Measurements from ENCODE around the gene ZNF69.
A peak's percentile ranks its signal among the peaks of the same experiment; 100 is the strongest.
"Not testable (repeated sequence)": the region's sequence is repeated elsewhere in the genome, so short reads cannot be mapped to it uniquely, and the experiment has no call there.

Gene ZNF69

DNA sequence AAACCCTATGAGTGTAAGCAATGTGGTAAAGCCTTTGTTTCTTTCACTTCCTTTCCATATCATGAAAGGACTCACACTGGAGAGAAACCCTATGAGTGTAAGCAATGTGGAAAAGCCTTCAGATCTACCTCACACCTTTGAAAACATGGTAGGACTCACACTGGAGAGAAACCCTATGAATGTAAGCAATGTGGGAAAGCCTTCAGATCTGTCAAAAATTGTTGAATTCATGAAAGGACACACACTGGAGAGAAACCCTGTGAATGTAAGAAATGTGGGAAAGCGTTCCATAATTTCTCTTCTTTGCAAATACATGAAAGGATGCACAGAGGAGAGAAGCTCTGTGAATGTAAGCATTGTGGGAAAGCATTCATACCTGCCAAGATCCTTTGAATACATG lies 24.4 kb downstream of the ZNF69 start:
- not testable (repeated sequence) for H2AK5ac ChIP-seq (ENCODE audit: low read length, severe bottlenecking); H2AFZ ChIP-seq (ENCODE audit: low read depth, low read length); H2BK120ac ChIP-seq (ENCODE audit: low read depth, low read length); H3K14ac ChIP-seq (ENCODE audit: low read length in 2 of 2); H3K79me1 ChIP-seq (replicated peaks; ENCODE audit: low read length, poor library complexity, severe bottlenecking); H4K91ac ChIP-seq (ENCODE audit: low read length); H3K4me2 ChIP-seq (ENCODE audit: low read length, poor library complexity, severe bottlenecking); H2BK5ac ChIP-seq (ENCODE audit: low read depth, low read length, poor library complexity, severe bottlenecking); H4K8ac ChIP-seq (ENCODE audit: low read length); H3K9ac ChIP-seq (ENCODE audit: low read length); H3K4me1 ChIP-seq (ENCODE audit: control insufficient read depth, insufficient read depth, low read depth, low read length); H3K23ac ChIP-seq (ENCODE audit: low read length in 2 of 2); H3K27me3 ChIP-seq (ENCODE audit: control insufficient read depth in 1 of 2, insufficient read depth in 1 of 2, low read length in 2 of 2); H2BK12ac ChIP-seq (ENCODE audit: low read length in 2 of 2); H3K27ac ChIP-seq (ENCODE audit: low read length, poor library complexity, severe bottlenecking); H3K4ac ChIP-seq (ENCODE audit: low read depth in 1 of 2, low read length in 2 of 2); DNase-seq; H3K4me3 ChIP-seq (ENCODE audit: insufficient read depth in 1 of 2, low read depth in 1 of 2, low read length in 2 of 2); H2BK15ac ChIP-seq (ENCODE audit: low read depth, poor library complexity, severe bottlenecking); H3K18ac ChIP-seq (ENCODE audit: low read depth in 1 of 2, low read length in 2 of 2)
- WGBS = no CpG with 5 or more reads among the region's 1 CpG
- Histone ChIP-seq H3K36me3 (ENCODE audit: control insufficient read depth in 1 of 2, insufficient read depth in 2 of 2, low read depth in 1 of 2, low read length in 2 of 2) (peaks cover 0 to 18% of the 10 kb centered on the region in 2 experiments), H3K9me3 (ENCODE audit: control insufficient read depth, low read length) (peaks cover 26% of the 10 kb centered on the region)

DNA sequence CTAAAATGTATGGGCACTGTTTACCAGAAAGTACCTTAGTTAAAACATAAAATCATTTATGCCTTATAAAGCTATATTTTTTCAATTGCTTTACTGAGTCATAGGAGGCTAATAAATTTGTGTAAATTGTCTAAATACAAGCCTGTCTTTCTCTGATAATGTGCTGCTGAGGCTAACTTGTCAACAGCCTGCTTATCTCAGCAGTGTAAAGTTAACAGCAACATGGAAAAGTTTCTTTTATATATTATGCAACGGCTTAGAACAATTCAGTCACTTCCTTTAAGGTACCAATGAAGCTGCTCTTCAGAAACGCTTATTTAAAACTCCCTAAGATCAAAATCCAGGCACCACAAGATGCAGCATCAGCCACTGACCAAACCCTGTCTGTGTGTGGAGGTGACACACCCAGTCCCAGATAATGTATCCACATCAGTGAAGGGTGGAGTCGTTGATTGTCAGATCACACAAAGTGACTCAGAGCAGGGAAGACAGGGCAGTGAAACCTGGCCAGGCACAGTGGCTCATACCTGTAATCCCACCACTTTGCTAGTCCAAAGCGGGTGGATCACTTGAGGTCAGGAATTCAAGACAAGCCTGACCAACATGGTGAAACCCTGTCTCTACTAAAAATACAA lies 27.0 kb downstream of the ZNF69 start:
- H4K91ac ChIP-seq (ENCODE audit: low read length); H3K79me1 ChIP-seq (replicated peaks; ENCODE audit: low read length, poor library complexity, severe bottlenecking); H2BK15ac ChIP-seq (ENCODE audit: low read depth, poor library complexity, severe bottlenecking); H4K8ac ChIP-seq (ENCODE audit: low read length); H3K4me2 ChIP-seq (ENCODE audit: low read length, poor library complexity, severe bottlenecking); H2BK120ac ChIP-seq (ENCODE audit: low read depth, low read length); H2BK5ac ChIP-seq (ENCODE audit: low read depth, low read length, poor library complexity, severe bottlenecking); DNase-seq; H3K9ac ChIP-seq (ENCODE audit: low read length); H2AFZ ChIP-seq (ENCODE audit: low read depth, low read length); H3K27me3 ChIP-seq (ENCODE audit: control insufficient read depth in 1 of 2, insufficient read depth in 1 of 2, low read length in 2 of 2); H2AK5ac ChIP-seq (ENCODE audit: low read length, severe bottlenecking); H3K14ac ChIP-seq (ENCODE audit: low read length in 2 of 2); H2BK12ac ChIP-seq (ENCODE audit: low read length in 2 of 2); H3K4ac ChIP-seq (ENCODE audit: low read depth in 1 of 2, low read length in 2 of 2); H3K18ac ChIP-seq (ENCODE audit: low read depth in 1 of 2, low read length in 2 of 2); H3K4me3 ChIP-seq (ENCODE audit: insufficient read depth in 1 of 2, low read depth in 1 of 2, low read length in 2 of 2); H3K4me1 ChIP-seq (ENCODE audit: control insufficient read depth, insufficient read depth, low read depth, low read length); H3K23ac ChIP-seq (ENCODE audit: low read length in 2 of 2); H3K27ac ChIP-seq (ENCODE audit: low read length, poor library complexity, severe bottlenecking): not testable (repeated sequence)
- peaks cover 26% of the 10 kb centered on the region for H3K9me3 ChIP-seq (ENCODE audit: control insufficient read depth, low read length)
- 93% methylated on average over 4 of the region's 4 CpGs for WGBS
- H3K36me3 ChIP-seq (ENCODE audit: control insufficient read depth in 1 of 2, insufficient read depth in 2 of 2, low read depth in 1 of 2, low read length in 2 of 2) = peaks cover 0 to 21% of the 10 kb centered on the region in 2 experiments

- Histone ChIP-seq H4K91ac (ENCODE audit: low read length) (no peak overlapping the region), H3K4me3 (ENCODE audit: insufficient read depth in 1 of 2, low read depth in 1 of 2, low read length in 2 of 2) (no peak overlapping the region), H2AK5ac (ENCODE audit: low read length, severe bottlenecking) (no peak overlapping the region), H2BK5ac (ENCODE audit: low read depth, low read length, poor library complexity, severe bottlenecking) (no peak overlapping the region), H2BK120ac (ENCODE audit: low read depth, low read length) (no peak overlapping the region), H2BK15ac (ENCODE audit: low read depth, poor library complexity, severe bottlenecking) (no peak overlapping the region), H3K14ac (ENCODE audit: low read length in 2 of 2) (no peak overlapping the region), H3K23ac (ENCODE audit: low read length in 2 of 2) (no peak overlapping the region), H4K8ac (ENCODE audit: low read length) (no peak overlapping the region), H2AFZ (ENCODE audit: low read depth, low read length) (no peak overlapping the region), H3K9ac (ENCODE audit: low read length) (no peak overlapping the region), H3K36me3 (ENCODE audit: control insufficient read depth in 1 of 2, insufficient read depth in 2 of 2, low read depth in 1 of 2, low read length in 2 of 2) (peaks cover 0 to 5% of the 10 kb centered on the region in 2 experiments), H3K4me2 (ENCODE audit: low read length, poor library complexity, severe bottlenecking) (no peak overlapping the region), H3K4ac (ENCODE audit: low read depth in 1 of 2, low read length in 2 of 2) (no peak overlapping the region), H3K18ac (ENCODE audit: low read depth in 1 of 2, low read length in 2 of 2) (no peak overlapping the region), H3K4me1 (ENCODE audit: control insufficient read depth, insufficient read depth, low read depth, low read length) (peaks cover 5% of the 10 kb centered on the region), H3K9me3 (ENCODE audit: control insufficient read depth, low read length) (no peaks in the 10 kb centered on the region), H3K79me1 (replicated peaks; ENCODE audit: low read length, poor library complexity, severe bottlenecking) (peaks cover 4% of the 10 kb centered on the region), H3K27me3 (ENCODE audit: control insufficient read depth in 1 of 2, insufficient read depth in 1 of 2, low read length in 2 of 2) (no peaks in the 10 kb centered on the region), H3K27ac (ENCODE audit: low read length, poor library complexity, severe bottlenecking) (no peak overlapping the region), H2BK12ac (ENCODE audit: low read length in 2 of 2) (no peak overlapping the region)
- DNase-seq = no peak
- 79% methylated on average over 2 of the region's 6 CpGs for WGBS
Measured at GRCh38 chr19:11921852-11922495, 34.4 kb downstream of the ZNF69 start.

DNA sequence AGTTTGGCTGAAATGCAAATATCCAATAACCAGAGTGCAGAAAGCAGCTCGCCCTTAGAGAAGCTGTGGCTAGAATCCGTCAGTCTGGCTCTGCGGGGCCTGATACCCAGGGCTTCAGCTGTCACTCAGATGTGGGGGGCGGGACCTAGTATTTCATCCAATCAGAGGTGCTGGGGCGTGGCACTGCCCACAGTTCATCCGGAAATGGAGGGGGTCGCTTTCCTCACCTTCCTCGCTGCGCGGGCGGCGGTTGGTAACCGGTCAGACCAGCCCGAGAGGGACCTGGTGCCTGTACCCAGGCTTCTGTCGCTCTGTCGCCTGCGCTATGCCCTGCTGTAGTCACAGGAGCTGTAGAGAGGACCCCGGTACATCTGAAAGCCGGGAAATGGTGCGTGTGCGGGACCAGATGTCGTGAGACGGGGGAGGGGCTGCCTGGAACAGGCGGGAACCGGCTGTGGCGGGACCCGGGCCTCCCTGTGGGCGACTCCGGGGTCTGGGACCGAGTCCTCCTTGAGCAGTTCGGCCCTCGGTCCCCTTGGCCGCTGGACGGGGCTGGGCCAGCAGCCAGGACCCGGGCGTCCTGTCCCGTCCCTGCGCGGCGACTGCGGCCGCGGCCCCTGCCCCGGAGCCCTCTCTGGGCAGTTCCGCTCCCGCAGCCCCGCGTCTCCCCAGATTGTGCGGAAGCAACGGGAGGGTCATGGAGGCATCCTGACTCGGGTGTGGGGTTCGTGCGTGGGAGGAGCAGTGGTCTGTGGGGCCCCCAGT lies 37.5 kb downstream of the ZNF69 start, which contains the start of gene ZNF700:
ZNF700 (plus strand) TSS at position 222 of the 765 bp plus-strand sequence; CDS start at position 326, 104 bp downstream.
- H2AK5ac ChIP-seq (ENCODE audit: low read length, severe bottlenecking) = no peak within 1 kb of the TSS
- H2BK120ac ChIP-seq (ENCODE audit: low read depth, low read length) = peak within 1 kb of the TSS; percentile 89
- peak within 1 kb of the TSS; percentile 83 for H4K91ac ChIP-seq (ENCODE audit: low read length)
- peak within 1 kb of the TSS; percentile 75 for H3K4me2 ChIP-seq (ENCODE audit: low read length, poor library complexity, severe bottlenecking)
- H3K23ac ChIP-seq (ENCODE audit: low read length in 2 of 2) = peak within 1 kb of the TSS in 1 of 2 experiments; percentile 11
- H2BK5ac ChIP-seq (ENCODE audit: low read depth, low read length, poor library complexity, severe bottlenecking) = peak within 1 kb of the TSS; percentile 97
- WGBS = under 1% methylated on average over 40 of the region's 53 CpGs
- peak within 1 kb of the TSS; percentile 97 for H2BK15ac ChIP-seq (ENCODE audit: low read depth, poor library complexity, severe bottlenecking)
- peaks cover 5% of the 10 kb centered on the region for H3K4me1 ChIP-seq (ENCODE audit: control insufficient read depth, insufficient read depth, low read depth, low read length)
- H3K4ac ChIP-seq (ENCODE audit: low read depth in 1 of 2, low read length in 2 of 2) = peak within 1 kb of the TSS; percentile 69 to 89
- H3K14ac ChIP-seq (ENCODE audit: low read length in 2 of 2) = peak within 1 kb of the TSS; percentile 58 to 77
- peak within 1 kb of the TSS in 1 of 2 experiments; percentile 78 for H2BK12ac ChIP-seq (ENCODE audit: low read length in 2 of 2)
- H3K9me3 ChIP-seq (ENCODE audit: control insufficient read depth, low read length) = peaks cover under 1% of the 10 kb centered on the region
- DNase-seq = peak; percentile 93
- H3K18ac ChIP-seq (ENCODE audit: low read depth in 1 of 2, low read length in 2 of 2) = peak within 1 kb of the TSS; percentile 94 to 95
- H2AFZ ChIP-seq (ENCODE audit: low read depth, low read length) = peak within 1 kb of the TSS; percentile 89
- peak within 1 kb of the TSS; percentile 88 for H4K8ac ChIP-seq (ENCODE audit: low read length)
- H3K9ac ChIP-seq (ENCODE audit: low read length) = peak within 1 kb of the TSS; percentile 93
- H3K27me3 ChIP-seq (ENCODE audit: control insufficient read depth in 1 of 2, insufficient read depth in 1 of 2, low read length in 2 of 2) = no peaks in the 10 kb centered on the region
- peaks cover 6 to 14% of the 10 kb centered on the region in 2 experiments for H3K36me3 ChIP-seq (ENCODE audit: control insufficient read depth in 1 of 2, insufficient read depth in 2 of 2, low read depth in 1 of 2, low read length in 2 of 2)
- H3K79me1 ChIP-seq (replicated peaks; ENCODE audit: low read length, poor library complexity, severe bottlenecking) = peaks cover 8% of the 10 kb centered on the region
- H3K27ac ChIP-seq (ENCODE audit: low read length, poor library complexity, severe bottlenecking) = peak within 1 kb of the TSS; percentile 99
- H3K4me3 ChIP-seq (ENCODE audit: insufficient read depth in 1 of 2, low read depth in 1 of 2, low read length in 2 of 2) = peak within 1 kb of the TSS; percentile 87 to 93
